AG04449 (cell line): ENCODE data around the gene HRK.
A peak's percentile ranks its signal among the peaks of the same experiment; 100 is the strongest.

Source experiments
- CTCF ChIA-PET: fragments of 350-600 bp; formaldehyde crosslinking; extraction: SDS; loops from one replicate; lab custom pipeline; 2021; ENCODE audit warnings: antibody characterized with exemption; lab: Yijun Ruan, JAX
- POLR2A ChIA-PET: fragments of 400-600, 350-600 bp; formaldehyde crosslinking; extraction: SDS; loops from one replicate; lab custom pipeline; 2020; ENCODE audit warnings: antibody characterized with exemption, inconsistent platforms; lab: Yijun Ruan, JAX
- DNase-seq: peaks from one replicate; pipeline ENCODE4 v3.0.0-alpha.2; 2010; ENCODE audit warnings: low read depth, low spot score
- H3K4me3 ChIP-seq: 2 replicates; pipeline ENCODE4 v1.5.1; 2011; ENCODE audit warnings: low read depth, mild to moderate bottlenecking, control low read depth, low read length
- TF ChIP-seq, protein P1 (sequence below): IDR thresholded peaks from one replicate; pipeline ENCODE4 v1.5.1; 2011; ENCODE audit warnings: mild to moderate bottlenecking, moderate library complexity, low read length, control low read depth, inconsistent platforms; ENCODE audit not compliant: insufficient read depth; ENCODE audit errors: missing control alignments

Gene HRK

DNA sequence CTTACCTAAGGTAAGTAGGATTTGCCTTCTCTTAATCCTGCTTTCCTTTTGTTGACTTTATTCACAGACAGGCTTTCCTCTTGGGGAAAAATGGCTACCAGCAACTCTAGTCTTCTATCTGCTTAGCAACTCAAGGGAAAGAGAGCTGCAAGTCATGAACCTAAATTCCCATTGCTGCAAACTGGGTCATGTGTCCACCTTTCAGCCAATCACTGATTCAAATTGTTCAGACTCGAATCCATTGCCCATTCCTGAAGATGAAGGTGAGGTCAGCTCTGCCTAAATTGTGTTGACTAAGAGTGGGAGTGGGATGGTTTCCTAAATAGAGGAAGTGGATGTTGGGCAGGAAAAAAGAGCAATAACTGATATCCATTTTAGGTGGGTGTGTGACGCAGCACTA lies 37.2 kb upstream of the HRK start:
- ChIA-PET POLR2A (no interaction called here), CTCF (interaction anchor here (1.9 kb wide), 1 partner anchor 13 kb away, joined by 4 read pairs; no protein-coding TSS in a partner anchor)
- TF ChIP-seq, protein P1, sequence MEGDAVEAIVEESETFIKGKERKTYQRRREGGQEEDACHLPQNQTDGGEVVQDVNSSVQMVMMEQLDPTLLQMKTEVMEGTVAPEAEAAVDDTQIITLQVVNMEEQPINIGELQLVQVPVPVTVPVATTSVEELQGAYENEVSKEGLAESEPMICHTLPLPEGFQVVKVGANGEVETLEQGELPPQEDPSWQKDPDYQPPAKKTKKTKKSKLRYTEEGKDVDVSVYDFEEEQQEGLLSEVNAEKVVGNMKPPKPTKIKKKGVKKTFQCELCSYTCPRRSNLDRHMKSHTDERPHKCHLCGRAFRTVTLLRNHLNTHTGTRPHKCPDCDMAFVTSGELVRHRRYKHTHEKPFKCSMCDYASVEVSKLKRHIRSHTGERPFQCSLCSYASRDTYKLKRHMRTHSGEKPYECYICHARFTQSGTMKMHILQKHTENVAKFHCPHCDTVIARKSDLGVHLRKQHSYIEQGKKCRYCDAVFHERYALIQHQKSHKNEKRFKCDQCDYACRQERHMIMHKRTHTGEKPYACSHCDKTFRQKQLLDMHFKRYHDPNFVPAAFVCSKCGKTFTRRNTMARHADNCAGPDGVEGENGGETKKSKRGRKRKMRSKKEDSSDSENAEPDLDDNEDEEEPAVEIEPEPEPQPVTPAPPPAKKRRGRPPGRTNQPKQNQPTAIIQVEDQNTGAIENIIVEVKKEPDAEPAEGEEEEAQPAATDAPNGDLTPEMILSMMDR, result no peak

DNA sequence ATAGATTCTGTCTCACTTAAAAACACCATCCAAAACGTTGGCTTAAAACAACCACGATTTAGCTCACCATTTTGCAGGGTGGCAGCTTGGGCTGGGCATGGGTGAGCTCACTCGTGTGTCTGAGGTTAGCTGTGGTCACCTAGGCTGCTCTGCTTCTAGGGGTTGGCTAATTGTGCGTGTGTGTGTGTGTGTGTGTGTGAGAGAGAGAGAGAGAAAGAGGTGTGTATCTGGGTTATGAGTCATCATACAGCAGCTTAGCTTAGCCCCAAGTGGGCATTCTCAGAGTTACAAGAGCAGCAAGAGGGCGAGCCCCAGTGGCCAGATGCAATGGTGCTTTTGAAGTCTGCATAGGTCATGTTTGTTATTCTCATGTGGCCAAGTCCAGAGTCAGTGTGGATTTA lies 35.5 kb upstream of the HRK start:
- DNase-seq, result peak; percentile 14
- POLR2A ChIA-PET, result interaction anchor here (0.6 kb wide), 1 partner anchor 55 kb away, joined by 3 read pairs; no protein-coding TSS in a partner anchor
- CTCF ChIA-PET, result interaction anchor here (0.7 kb wide), 1 partner anchor 215 kb away, joined by 3 read pairs; no protein-coding TSS in a partner anchor
- no peak overlapping the region for H3K4me3 ChIP-seq
- TF ChIP-seq, protein P1, result peak; percentile 22

More for the DNA sequence above, 37.2 kb upstream of the HRK start:
- DNase-seq, result no peak
- no peak overlapping the region for H3K4me3 ChIP-seq

DNA sequence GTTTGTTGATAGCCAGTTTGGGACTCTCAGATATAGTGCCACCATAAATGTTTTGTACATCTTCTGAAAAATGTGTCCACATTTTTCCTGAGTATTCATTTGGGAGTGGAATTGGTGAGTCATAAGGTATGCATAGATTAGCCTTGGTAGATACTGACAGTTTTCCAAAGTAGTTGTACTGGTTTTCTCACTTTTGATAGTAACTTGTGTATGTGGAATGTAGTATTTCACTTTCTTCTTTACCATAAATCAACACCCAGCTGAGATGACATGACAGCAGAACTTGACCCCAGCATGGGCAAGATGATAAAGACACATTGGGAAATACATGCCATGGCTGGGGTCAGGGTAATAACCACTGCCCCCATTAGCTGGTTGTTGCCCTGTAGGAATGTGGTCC lies 34.9 kb upstream of the HRK start:
- ChIA-PET CTCF (interaction anchor here (0.7 kb wide), 1 partner anchor 214 kb away, joined by 3 read pairs; no protein-coding TSS in a partner anchor), POLR2A (no interaction called here)
- H3K4me3 ChIP-seq, result no peak overlapping the region
- TF ChIP-seq, protein P1, result no peak
- DNase-seq, result no peak

DNA sequence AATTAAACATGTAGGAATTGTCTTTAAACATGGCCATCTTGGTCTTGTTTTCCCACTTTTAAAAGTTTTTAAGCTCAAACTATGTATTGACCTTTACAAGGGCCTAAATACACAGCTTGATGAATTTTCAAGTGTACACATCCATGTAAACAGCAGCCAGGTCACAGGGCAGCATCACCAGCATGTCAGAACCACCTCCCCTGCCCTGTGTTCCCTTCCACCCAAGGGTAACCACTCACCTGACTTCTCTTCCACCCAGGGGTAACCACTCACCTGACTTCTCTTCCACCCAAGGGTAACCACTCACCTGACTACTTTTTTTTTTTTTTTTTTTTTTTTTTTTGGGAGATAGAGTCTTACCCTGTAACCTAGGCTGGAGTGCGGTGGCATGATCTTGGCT lies 34.1 kb upstream of the HRK start:
- TF ChIP-seq, protein P1, result no peak
- no peak overlapping the region for H3K4me3 ChIP-seq
- no peak for DNase-seq
- ChIA-PET CTCF (no interaction called here), POLR2A (interaction anchor here (0.6 kb wide), 1 partner anchor 18 kb away, joined by 3 read pairs; no protein-coding TSS in a partner anchor)

DNA sequence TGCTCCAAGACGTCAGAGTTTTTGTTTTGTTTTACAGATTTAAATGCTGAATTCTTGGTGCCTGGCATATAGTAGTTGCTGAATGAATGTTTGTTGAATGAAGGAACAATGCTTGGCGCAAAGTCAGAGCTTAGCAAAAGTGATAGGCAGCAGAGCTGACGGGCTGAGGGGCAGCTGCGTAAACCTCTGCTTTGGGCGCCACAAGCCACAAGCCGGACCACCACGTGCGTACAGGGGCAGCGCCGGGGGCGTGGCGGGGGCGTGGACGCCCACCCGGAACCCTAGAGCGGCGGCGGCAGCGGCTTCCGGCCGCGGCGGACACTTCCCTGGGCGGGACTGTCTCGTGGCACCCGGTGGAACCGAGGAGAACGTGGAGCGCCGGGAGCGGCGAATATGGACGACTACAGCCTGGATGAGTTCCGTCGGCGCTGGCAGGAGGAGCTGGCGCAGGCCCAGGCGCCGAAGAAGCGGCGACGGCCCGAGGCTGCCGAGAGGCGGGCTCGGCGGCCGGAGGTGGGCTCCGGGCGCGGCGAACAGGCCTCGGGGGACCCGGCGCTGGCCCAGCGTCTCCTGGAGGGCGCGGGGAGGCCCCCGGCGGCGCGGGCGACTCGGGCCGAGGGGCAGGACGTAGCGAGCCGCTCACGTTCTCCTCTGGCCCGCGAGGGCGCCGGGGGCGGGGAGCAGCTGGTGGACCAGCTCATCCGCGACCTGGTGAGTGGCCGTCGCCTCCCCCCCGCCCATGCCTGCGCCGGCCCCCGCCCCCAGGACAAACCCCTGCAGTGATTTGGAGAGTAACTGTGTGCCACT lies 29.6 kb upstream of the HRK start, which contains the start of gene FBXW8:
Gene FBXW8 (plus strand): TSS at position 306 of the 807 bp plus-strand sequence. CDS start 88 bp downstream, at position 394.
- DNase-seq, result no peak
- peak within 1 kb of the TSS; percentile 80 for H3K4me3 ChIP-seq
- ChIA-PET POLR2A (interaction anchor here (1.5 kb wide), 1 partner anchor 10 kb away, joined by 3 read pairs; no protein-coding TSS in a partner anchor), CTCF (no interaction called here)
- TF ChIP-seq, protein P1, result no peak

DNA sequence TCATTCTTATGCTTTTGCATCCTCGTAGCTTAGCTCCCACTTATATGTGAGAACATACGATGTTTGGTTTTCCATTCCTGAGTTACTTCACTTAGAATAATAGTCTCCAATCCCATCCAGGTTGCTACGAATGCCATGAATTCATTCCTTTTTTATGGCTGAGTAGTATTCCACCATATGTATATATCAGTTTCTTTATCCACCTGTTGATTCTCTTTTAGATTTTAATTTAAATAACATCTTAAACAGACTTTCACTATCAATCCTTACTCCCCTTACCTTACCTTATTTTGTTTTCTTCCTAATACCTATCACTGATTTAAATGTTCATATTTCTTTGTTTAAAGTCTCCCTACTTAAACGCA lies 29.0 kb upstream of the HRK start:
- no peak for DNase-seq
- CTCF ChIA-PET, result no interaction called here
- POLR2A ChIA-PET, result interaction anchor here (1.5 kb wide), 1 partner anchor 11 kb away, joined by 3 read pairs; no protein-coding TSS in a partner anchor
- TF ChIP-seq, protein P1, result no peak
- H3K4me3 ChIP-seq, result peak overlapping the region; percentile 80
